COLO668 (cell line): ENCODE results near the gene APC2.
A peak's percentile ranks its signal among the peaks of the same experiment; 100 is the strongest.
"Not testable (repeated sequence)": the region's sequence is repeated elsewhere in the genome, so short reads cannot be mapped to it uniquely, and the experiment has no call there.

Experiments used
- DNase-seq: peaks from one replicate; lab custom pipeline; 2025; ENCODE audit not compliant: unreplicated experiment; lab: John Stamatoyannopoulos, UW

Gene APC2

DNA sequence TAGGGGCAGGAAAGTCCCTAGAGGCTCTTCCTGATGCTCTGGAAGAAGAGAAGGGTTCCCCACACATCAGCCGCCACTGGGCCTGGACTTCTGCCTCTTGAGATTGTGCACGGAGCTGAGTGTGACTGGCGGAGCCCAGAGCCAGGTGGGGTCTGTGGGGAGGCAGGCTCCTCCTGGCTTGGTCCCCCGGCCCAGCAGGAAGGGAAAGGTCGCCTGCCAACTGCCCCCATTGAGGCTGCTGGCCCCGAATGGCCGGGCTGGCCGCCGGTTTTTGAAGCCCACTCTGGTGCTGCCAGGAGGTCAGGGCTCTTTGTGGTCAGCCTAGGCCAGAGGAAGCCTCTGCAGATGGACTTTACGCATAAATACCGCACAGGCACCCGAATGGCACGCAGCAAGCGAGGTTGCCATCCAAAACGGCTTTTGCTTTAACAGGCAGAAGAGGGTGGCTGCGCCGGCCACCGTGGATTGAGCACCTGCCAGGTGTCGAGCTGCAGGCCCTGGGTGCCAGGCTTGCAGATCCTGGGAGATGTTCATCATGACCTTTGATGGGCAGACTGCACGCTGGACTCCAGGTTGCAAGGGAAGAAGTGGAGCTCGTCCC, 37.5 kb upstream of the APC2 start:
- DNase-seq = peak; percentile 10

GRCh38 chr19:1412995-1413800, 36.7 kb upstream of the APC2 start:
- DNase-seq = no peak

- DNase-seq = no peak
Measured at GRCh38 chr19:1416014-1416841, 33.7 kb upstream of the APC2 start.

DNA sequence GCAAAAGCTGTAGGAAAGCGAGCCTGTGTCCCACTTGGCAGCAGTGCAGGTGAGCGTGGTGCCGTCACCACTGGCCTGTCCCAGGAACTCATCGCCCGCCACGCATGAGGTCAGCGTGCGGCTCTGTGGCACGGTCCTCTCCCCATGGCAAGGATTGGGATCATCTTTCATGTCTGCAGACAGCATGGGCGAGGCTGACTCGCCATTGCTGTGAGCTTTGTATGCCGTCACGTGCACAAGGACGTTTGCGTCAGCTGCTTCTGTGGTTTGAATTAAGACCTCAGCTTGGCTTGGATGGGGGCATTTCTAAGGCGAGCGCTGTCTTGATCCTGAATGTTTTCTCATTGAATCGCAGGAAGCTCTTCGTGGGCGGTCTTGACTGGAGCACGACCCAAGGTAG, 32.8 kb upstream of the APC2 start:
- DNase-seq = peak; percentile 15

GRCh38 chr19:1417681-1418495, 32.0 kb upstream of the APC2 start:
- DNase-seq = no peak

DNA sequence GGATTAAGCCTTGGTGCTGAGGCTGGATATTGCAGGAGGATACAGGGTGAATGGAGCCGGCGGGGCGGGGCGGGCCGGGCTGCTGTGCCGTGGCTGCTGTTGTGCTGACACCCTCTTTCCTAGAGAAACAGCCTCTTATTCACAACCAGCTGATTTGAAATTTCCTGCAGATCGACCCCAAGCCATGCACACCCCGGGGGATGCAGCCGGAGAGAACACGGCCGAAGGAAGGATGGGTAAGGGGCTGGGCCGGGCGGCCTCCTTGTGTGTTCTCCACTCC, 31.5 kb upstream of the APC2 start:
- no peak for DNase-seq

GRCh38 chr19:1418951-1419738, 30.8 kb upstream of the APC2 start:
- DNase-seq = no peak

DNA sequence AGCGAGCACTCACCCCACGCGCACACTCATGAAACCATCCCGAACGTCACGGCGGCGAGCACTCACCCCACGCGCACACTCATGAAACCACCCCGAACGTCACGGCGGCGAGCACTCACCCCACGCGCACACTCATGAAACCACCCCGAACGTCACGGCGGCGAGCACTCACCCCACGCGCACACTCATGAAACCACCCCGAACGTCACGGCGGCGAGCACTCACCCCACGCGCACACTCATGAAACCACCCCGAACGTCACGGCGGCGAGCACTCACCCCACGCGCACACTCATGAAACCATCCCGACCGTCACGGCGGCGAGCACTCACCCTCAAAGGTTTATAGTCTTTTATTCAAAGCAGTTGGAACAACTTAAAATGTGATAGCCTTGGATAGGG, 29.8 kb upstream of the APC2 start:
- not testable (repeated sequence) for DNase-seq

DNA sequence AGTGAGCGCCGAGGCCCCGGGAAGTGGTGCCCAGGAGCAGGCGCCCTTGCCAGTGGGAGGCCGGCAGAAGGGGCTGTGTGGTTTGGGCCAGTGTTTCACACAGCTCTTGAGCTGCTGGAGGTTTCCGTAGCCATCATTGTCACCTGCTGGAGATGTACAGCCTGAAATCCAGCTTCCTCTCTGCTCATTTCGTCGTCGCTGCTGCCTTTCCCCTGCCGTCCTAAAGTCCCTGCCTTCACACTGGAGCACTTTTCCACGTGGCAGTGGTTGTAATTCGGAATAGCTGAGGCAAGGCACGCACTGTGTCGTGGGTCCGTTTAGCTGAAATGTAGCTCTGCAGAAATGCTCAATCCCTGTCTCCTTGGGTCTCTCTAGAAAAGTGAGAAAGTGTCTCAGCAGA, 29.3 kb upstream of the APC2 start:
- no peak for DNase-seq

GRCh38 chr19:1421218-1421957, 28.5 kb upstream of the APC2 start:
- DNase-seq = no peak

DNA sequence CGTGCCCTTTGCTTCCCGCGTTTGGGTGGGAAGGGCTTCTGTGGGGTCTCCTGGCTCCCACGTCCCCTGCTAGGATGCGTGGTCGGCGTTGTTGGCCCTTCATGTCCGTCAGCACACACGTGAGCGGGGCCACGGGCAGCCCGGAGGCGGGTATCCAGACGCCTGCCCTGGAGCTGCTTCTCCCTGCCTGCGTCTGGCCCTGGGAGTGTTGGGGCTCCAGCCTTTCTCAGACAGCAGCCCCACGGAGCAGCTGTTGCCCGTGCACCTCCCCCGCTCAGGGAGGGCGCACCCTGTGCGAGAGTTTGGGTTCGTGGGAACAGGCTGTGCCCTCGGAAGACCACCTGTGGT, 28.0 kb upstream of the APC2 start:
- no peak for DNase-seq

DNA sequence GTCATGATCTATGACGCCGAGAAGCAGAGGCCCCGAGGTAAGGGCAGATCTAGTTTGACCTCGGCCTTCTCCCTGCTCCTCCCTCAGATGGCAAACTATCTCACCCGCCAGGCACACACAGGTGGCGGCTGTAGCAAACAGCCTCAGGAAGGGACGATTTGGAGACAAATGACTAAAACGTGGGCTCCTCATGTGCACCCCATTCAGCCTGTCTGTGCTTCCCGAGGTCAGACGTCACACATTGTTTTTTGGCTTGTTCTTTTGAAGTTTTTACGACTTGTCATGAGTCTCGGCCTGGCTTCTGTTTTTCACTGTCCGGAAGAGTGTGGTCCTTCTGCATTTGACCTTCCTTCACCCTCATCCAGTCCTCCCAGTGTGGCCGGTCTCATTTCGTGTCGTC, 27.6 kb upstream of the APC2 start:
- no peak for DNase-seq

DNA sequence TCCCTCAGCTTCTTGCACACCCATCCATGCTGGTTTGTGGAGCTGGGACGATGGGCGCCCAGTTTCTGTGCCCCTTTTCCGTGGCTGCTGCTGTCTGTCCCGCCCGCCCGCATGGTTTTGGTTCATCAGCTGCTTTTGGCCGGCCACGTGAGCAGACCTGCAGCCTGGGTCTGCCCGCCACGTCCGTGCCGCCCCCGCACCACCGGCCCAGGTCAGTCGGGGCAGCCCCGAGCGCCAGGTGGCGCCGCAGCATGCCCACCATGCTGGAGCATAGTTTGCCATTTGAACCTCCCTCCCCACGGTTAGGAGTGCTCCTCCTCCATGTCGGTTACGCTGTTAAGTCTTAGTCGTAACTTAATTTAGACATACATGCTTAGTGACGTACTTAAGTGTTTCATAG, 27.0 kb upstream of the APC2 start:
- DNase-seq = no peak

DNA sequence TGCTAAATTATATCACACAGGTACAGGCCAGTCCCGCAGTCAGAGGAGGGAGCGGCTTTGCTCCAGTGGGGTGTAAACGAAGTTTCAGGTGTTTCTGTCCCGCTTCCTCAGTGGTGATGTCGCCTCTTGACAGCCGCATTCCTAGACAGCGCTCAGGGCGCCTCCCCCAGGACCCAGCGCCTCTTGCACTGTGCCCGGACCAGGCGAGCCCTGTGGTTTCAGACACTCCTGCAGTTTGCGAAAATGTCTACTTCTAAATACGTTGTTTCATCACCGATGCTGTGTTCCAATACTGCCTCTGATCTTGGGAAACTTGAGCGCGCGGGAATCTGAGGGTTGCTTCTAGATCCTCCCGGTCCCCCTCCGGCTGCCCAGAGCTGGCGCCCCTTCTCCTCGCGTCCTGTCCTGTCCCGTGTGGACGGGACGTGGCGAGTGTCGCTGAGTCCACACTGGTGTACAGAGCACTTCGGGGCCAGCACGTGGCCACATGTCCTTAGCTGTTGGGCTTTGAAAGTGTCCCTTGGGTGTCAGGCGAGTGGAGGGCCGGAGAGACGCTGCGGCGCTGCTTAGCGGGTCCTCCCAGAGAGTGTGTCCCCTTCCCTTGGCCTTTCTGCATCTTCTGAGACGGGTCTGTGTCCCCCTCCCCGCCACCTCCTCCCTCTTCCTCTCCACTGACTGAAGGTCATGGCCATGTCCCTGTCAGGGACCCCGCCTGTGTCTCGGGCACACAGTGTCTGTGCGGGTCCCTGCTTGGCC, 26.3 kb upstream of the APC2 start:
- no peak for DNase-seq

DNA sequence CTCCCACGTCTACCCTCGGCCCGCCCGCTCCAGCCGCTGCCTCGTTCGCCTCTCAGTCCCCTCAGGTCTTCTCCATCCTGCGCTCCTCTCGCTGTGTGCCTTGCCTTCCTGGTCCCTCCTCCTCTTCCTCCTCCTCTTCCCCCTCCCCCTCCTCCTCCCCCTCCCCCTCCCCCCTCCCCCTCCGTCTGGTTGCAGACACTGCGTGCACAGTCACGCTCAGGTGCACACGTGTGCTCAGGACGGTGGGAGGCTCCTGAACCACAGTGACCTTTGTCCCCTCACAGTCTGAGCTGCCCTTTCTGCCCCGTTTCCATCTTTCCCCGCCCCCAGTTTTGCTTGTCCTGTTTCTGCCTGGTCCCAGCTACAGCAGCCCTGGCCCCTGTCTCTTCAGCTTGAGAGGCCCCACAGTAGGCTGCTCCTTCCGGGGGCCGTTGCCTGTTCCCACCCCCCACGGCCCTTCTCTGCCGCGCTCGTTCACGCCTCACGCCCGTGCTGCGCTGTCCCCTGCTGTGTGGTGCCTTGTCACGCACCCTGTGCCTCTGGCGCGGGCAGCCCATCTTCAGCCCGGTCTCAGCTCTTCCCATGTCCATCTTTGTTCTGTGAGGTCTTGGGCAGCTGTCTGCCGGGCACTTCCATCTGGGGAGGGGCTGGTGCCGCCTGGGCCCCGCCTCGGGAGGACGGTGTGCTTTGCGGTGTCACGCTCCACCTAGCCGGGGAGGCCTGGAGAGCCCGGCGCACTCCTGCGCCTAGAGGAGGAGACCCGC, 25.5 kb upstream of the APC2 start:
- peak; percentile 85 for DNase-seq

GRCh38 chr19:1425102-1425837, 24.7 kb upstream of the APC2 start:
- DNase-seq = no peak

DNA sequence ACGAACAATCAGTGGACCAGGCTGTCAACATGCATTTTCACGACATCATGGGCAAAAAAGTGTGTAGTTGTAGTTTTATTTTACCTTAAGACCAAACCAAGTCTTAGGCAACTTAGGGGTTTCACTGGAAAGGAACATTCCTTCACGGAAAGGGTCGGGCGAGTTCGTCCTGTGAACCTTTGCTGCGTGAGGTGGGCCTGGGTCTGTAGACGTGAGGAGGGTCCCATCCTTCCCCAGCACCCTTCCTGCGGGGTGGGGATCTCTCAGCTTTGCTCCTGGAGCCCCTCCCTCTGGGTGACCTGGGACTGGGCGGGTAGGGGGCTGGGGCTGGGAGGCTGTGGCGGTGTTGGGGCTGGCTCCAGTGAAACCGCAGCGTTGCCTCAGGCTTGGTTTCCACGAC, 24.0 kb upstream of the APC2 start:
- DNase-seq = no peak

DNA sequence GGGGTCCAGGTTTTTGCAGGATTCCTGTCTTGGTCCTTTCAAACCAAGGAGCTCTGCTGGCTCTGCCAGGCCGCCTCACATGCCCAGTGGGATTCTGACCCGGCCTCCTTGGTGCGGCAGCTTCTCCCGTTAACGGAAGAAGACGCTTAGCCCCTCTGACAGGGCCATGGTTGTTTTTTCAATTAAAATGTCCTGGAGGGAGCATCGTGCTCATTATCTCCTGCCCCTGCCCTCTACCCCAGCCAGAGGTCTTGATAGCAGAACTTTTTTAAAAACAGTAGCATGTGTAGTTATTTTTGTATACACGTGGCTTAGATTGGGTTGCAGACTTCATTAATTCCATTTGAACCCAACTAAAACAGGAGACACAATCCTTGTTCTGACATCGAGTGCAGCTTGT, 23.2 kb upstream of the APC2 start:
- no peak for DNase-seq
